T-helper 9 cell (primary cell): ENCODE data around the gene CDK5RAP1.
"Not testable (repeated sequence)": the region's sequence is repeated elsewhere in the genome, so short reads cannot be mapped to it uniquely, and the experiment has no call there.

Source experiments
- DNase-seq: peaks from one replicate; pipeline ENCODE4 v3.0.0-alpha.2; 2020

The CDK5RAP1 gene

GRCh38 chr20:33418033-33418432 lies 16.7 kb upstream of the CDK5RAP1 start:
- DNase-seq, result no peak

GRCh38 chr20:33415948-33416347 lies 14.6 kb upstream of the CDK5RAP1 start:
- no peak for DNase-seq

- DNase-seq, result no peak
These were observed 11.1 kb upstream of the CDK5RAP1 start for GRCh38 chr20:33412484-33412838.

- DNase-seq, result no peak
These were observed 10.6 kb upstream of the CDK5RAP1 start for GRCh38 chr20:33411711-33412483.

GRCh38 chr20:33411242-33411641 lies 9.9 kb upstream of the CDK5RAP1 start:
- no peak for DNase-seq

GRCh38 chr20:33410081-33410742 lies 8.9 kb upstream of the CDK5RAP1 start:
- DNase-seq, result no peak

GRCh38 chr20:33408716-33409654 lies 7.7 kb upstream of the CDK5RAP1 start:
- no peak for DNase-seq

GRCh38 chr20:33408313-33408712 lies 7.0 kb upstream of the CDK5RAP1 start:
- no peak for DNase-seq

GRCh38 chr20:33407796-33408195 lies 6.5 kb upstream of the CDK5RAP1 start:
- no peak for DNase-seq

GRCh38 chr20:33407251-33407650 lies 5.9 kb upstream of the CDK5RAP1 start:
- DNase-seq, result no peak

GRCh38 chr20:33404281-33404680 lies 3.0 kb upstream of the CDK5RAP1 start:
- no peak for DNase-seq

- no peak for DNase-seq
These were observed 626 bp upstream of the CDK5RAP1 start for GRCh38 chr20:33401921-33402369.

GRCh38 chr20:33400812-33401183 lies 521 bp downstream of the CDK5RAP1 start:
- no peak for DNase-seq

GRCh38 chr20:33399924-33400323 lies 1.4 kb downstream of the CDK5RAP1 start:
- no peak for DNase-seq

GRCh38 chr20:33394718-33395117 lies 6.6 kb downstream of the CDK5RAP1 start:
- DNase-seq, result no peak

- no peak for DNase-seq
These were observed 7.7 kb downstream of the CDK5RAP1 start for GRCh38 chr20:33393609-33394008.

- DNase-seq, result no peak
These were observed 9.4 kb downstream of the CDK5RAP1 start for GRCh38 chr20:33391722-33392415.

- DNase-seq, result not testable (repeated sequence)
These were observed 12.0 kb downstream of the CDK5RAP1 start for GRCh38 chr20:33389326-33389725.

GRCh38 chr20:33388268-33388667 lies 13.1 kb downstream of the CDK5RAP1 start:
- no peak for DNase-seq

GRCh38 chr20:33387177-33387576 lies 14.1 kb downstream of the CDK5RAP1 start:
- DNase-seq, result no peak

- no peak for DNase-seq
These were observed 14.6 kb downstream of the CDK5RAP1 start for GRCh38 chr20:33386673-33387072.

- DNase-seq, result no peak
These were observed 24.0 kb downstream of the CDK5RAP1 start for GRCh38 chr20:33377366-33377765.
